Measurements from ENCODE around the gene SMAGP.

The SMAGP gene

DNA sequence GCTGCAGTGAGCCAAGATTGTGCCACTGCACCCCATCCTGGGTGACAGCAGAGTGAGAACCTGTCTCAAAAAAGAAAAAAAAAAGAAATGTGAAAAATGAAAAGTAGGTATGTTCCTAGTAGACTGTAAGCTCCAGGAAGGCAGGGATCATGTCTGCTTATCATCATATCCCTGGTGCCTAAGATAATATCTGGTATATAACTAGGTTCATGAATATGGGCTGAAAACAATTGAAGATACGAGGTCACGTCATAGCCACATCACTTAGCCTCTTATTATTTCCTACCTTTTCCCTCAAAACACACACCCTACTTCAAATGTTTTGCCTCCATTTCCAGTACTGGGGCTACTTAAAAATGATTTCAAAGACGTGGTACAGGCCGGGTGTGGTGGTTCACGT is 55.3 kb downstream of the SMAGP start:
- Histone ChIP-seq H3K4me1 (peaks cover 21% of the 10 kb centered on the region), H3K4me3 (no peak overlapping the region), H3K27me3 (peaks cover 3% of the 10 kb centered on the region; the same call in 1 of the 2 replicates), H3K36me3 (no peaks in the 10 kb centered on the region), H3K4me2 (no peak overlapping the region), H4K20me1 (no peaks in the 10 kb centered on the region), H3K9ac (no peak overlapping the region), H3K9me3 (no peaks in the 10 kb centered on the region), H3K27ac (no peak overlapping the region)
- no peak for TF ChIP-seq Cebpa-rat (IDR thresholded peaks at IDR 0.05)

DNA sequence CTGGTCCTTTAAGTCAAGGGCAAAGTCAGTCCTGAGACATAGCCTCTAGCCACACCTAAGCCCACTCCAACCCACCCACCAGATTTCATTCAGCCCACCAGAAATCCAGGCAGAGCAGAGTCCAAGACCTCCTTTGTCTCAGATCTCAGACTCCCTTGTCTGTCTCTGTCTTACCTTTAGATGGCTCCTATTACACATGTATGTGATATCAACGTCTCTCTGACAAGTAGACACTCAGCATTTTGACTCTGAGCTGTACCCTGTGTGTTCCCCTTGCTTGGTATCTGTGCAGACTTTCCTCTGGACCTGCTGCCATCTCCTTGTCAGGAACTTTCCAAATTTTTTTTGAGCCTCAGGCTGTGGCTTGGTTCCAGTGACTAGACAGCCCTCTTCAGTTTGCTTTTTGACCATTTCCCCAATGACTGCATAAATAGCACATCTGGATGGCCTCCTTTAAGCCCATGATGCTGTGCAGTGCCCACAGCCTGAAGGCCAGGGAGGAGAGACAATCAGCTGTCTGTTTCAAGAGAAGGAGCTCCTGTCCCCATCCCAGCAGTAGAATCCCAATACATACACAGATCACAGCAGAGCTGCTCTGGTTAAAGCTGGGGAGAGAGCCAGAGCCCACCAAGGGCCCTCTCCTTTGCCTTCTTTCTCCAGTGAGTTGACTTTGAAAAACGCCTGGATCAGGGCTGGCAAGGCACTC is 59.4 kb downstream of the SMAGP start:
- Histone ChIP-seq H3K4me1 (no peaks in the 10 kb centered on the region), H3K27me3 (no peaks in the 10 kb centered on the region), H4K20me1 (no peaks in the 10 kb centered on the region), H3K9ac (no peak overlapping the region), H3K27ac (no peak overlapping the region), H3K4me2 (no peak overlapping the region), H3K4me3 (no peak overlapping the region), H3K36me3 (no peaks in the 10 kb centered on the region), H3K9me3 (no peaks in the 10 kb centered on the region)
- no peak for TF ChIP-seq Cebpa-rat (IDR thresholded peaks at IDR 0.05)

- Histone ChIP-seq H3K27ac (no peak overlapping the region), H3K9me3 (no peaks in the 10 kb centered on the region)
- no peak for TF ChIP-seq Cebpa-rat (IDR thresholded peaks at IDR 0.05)
Measured at GRCh38 chr12:51209259-51209658, 61.0 kb downstream of the SMAGP start.

DNA sequence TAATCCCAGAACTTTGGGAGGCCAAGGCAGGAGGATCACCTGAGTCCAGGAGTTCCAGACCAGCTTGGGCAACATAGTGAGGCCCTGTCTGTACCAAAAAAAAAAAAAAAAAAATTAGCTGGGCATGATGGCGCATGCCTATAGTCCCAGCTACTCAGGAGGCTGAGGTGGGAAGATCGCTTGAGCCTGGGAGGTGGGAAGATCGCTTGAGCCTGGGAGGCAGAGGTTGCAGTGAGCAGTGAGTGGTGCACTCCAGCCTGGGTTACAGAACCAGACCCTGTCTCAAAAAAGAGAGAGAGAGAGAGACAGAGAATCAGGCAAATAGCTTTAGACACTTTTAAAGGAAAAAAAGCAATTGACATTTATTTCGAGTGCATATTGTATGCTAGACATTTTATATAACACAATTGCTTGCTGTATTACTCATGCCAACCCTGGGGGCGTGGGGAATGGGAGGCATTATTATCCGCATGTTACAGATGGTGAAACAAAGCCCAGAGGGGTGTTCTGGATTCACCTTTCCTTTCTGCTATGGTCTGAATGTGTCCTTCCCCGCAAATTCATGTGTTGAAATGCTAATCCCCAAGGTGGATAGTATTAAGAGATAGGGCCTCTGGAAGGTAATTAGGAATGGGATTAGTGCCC is 62.1 kb downstream of the SMAGP start:
- TF ChIP-seq Cebpa-rat (IDR thresholded peaks at IDR 0.05), result no peak
- Histone ChIP-seq H3K4me1 (no peaks in the 10 kb centered on the region), H3K36me3 (no peaks in the 10 kb centered on the region), H3K27me3 (no peaks in the 10 kb centered on the region), H3K9me3 (no peaks in the 10 kb centered on the region), H3K27ac (no peak overlapping the region), H3K9ac (no peak overlapping the region), H3K4me2 (no peak overlapping the region), H4K20me1 (no peaks in the 10 kb centered on the region), H3K4me3 (no peak overlapping the region)

More at GRCh38 chr12:51209259-51209658, 61.0 kb downstream of the SMAGP start:
- H3K27me3 ChIP-seq, result no peaks in the 10 kb centered on the region
- H3K4me1 ChIP-seq, result no peaks in the 10 kb centered on the region
- no peaks in the 10 kb centered on the region for H3K36me3 ChIP-seq
- H3K9ac ChIP-seq, result no peak overlapping the region
- no peaks in the 10 kb centered on the region for H4K20me1 ChIP-seq
- no peak overlapping the region for H3K4me3 ChIP-seq
- H3K4me2 ChIP-seq, result no peak overlapping the region

GRCh38 chr12:51205350-51205749 is 64.9 kb downstream of the SMAGP start:
- Histone ChIP-seq H3K4me1 (no peaks in the 10 kb centered on the region), H3K36me3 (no peaks in the 10 kb centered on the region), H3K9me3 (no peaks in the 10 kb centered on the region), H3K4me3 (no peak overlapping the region), H3K9ac (no peak overlapping the region), H4K20me1 (no peaks in the 10 kb centered on the region), H3K27me3 (no peaks in the 10 kb centered on the region), H3K27ac (no peak overlapping the region), H3K4me2 (no peak overlapping the region)
- TF ChIP-seq Cebpa-rat (IDR thresholded peaks at IDR 0.05), result no peak

DNA sequence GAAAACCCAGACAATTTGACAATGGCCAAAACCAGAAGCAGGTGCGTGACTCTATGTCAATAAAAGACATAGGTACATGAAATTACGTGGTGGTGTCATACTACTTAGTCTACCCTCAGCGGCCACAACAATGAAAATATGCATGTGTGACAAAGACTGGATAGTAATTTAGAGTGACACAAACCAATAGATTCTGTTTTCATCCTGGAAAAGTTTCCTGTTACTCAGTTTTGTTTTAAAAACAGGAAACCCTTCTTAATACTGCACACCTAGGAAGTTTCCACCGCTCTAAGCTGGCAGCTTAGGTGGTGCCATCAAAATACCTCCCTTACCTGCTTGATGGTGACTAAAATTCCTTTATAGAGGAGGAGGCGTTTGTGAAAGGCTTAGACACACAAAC is 67.5 kb downstream of the SMAGP start:
- Histone ChIP-seq H3K27me3 (no peaks in the 10 kb centered on the region), H3K4me1 (no peaks in the 10 kb centered on the region), H3K4me3 (no peak overlapping the region), H3K27ac (no peak overlapping the region), H3K9ac (no peak overlapping the region), H3K4me2 (no peak overlapping the region), H3K9me3 (no peaks in the 10 kb centered on the region), H4K20me1 (no peaks in the 10 kb centered on the region), H3K36me3 (no peaks in the 10 kb centered on the region)
- TF ChIP-seq Cebpa-rat (IDR thresholded peaks at IDR 0.05), result no peak

DNA sequence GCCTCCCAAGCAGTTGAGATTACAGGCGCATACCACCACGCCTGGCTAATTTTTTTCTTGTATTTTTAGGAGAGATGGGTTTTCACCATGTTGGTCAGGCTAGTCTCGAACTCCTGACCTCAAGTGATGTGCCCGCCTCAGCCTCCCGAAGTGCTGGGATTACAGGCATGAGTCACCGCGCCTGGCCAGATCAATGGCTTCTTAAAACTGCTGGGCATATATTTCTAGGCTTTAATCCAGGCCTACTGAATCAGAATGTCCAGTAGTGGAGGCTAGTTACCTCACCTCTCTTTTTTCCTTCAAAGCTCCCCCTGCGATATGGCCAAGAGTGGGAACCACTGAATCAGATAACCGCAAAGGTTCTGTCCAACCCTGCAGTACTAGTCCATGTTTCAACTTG is 69.4 kb downstream of the SMAGP start:
- H3K4me3 ChIP-seq, result no peak overlapping the region
- H3K27ac ChIP-seq, result no peak overlapping the region
- H3K4me1 ChIP-seq, result no peaks in the 10 kb centered on the region
- no peaks in the 10 kb centered on the region for H3K27me3 ChIP-seq
- no peaks in the 10 kb centered on the region for H4K20me1 ChIP-seq
- no peak for TF ChIP-seq Cebpa-rat (IDR thresholded peaks at IDR 0.05)
- H3K9me3 ChIP-seq, result no peaks in the 10 kb centered on the region
- no peak overlapping the region for H3K4me2 ChIP-seq
- no peaks in the 10 kb centered on the region for H3K36me3 ChIP-seq
- no peak overlapping the region for H3K9ac ChIP-seq

- H3K27me3 ChIP-seq, result no peaks in the 10 kb centered on the region
- no peak overlapping the region for H3K27ac ChIP-seq
- H3K9me3 ChIP-seq, result no peaks in the 10 kb centered on the region
- no peaks in the 10 kb centered on the region for H3K36me3 ChIP-seq
- no peak overlapping the region for H3K4me3 ChIP-seq
- no peaks in the 10 kb centered on the region for H3K4me1 ChIP-seq
- TF ChIP-seq Cebpa-rat (IDR thresholded peaks at IDR 0.05), result no peak
- no peak overlapping the region for H3K9ac ChIP-seq
- H4K20me1 ChIP-seq, result no peaks in the 10 kb centered on the region
- no peak overlapping the region for H3K4me2 ChIP-seq
Measured at GRCh38 chr12:51200156-51200555, 70.1 kb downstream of the SMAGP start.

- H3K4me3 ChIP-seq, result no peak overlapping the region
- H3K4me1 ChIP-seq, result no peaks in the 10 kb centered on the region
- H3K27me3 ChIP-seq, result no peaks in the 10 kb centered on the region
- no peak overlapping the region for H3K27ac ChIP-seq
- TF ChIP-seq Cebpa-rat (IDR thresholded peaks at IDR 0.05), result no peak
- no peak overlapping the region for H3K9ac ChIP-seq
- no peaks in the 10 kb centered on the region for H3K36me3 ChIP-seq
- no peak overlapping the region for H3K4me2 ChIP-seq
- no peaks in the 10 kb centered on the region for H4K20me1 ChIP-seq
- H3K9me3 ChIP-seq, result no peaks in the 10 kb centered on the region
Measured at GRCh38 chr12:51199366-51199945, 70.8 kb downstream of the SMAGP start.

DNA sequence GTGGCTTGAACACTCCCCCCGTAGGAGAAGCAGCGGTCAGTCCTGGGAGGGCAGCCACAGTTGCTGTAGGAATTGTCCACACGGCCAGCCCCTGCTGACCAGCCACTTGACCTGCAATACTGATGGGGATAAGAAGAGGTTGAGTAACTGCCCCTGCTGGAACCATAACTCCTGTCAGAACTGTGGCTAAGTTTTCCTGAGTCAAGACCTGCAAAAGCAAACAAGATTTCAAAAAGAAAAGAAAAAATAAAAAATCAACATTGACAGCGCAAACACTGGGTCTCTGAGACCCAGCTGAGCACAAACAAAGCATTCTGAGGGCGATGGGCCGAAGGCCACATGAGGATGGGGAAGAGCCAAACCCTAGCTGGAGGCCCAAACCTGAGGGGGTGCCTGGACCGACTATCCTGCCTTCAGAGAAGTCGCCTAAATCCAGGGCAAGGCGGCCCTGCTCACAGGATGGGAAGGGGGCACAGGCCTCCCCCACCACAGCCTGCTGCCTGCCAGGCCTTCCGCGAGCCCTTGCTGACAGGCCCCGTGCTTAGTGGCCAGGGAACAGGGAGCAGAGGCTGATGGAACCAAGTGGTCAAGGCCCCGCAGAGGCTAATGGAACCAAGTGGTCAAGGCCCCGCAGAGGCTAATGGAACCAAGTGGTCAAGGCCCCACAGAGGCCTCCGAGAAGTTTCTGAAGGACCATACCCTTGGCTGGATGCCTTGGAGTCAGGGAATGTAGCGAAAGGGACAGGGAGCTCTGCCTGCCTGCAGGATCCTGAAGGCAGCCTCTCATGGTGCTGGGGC is 71.4 kb downstream of the SMAGP start:
- no peaks in the 10 kb centered on the region for H3K36me3 ChIP-seq
- no peak for TF ChIP-seq Cebpa-rat (IDR thresholded peaks at IDR 0.05)
- H3K4me1 ChIP-seq, result no peaks in the 10 kb centered on the region
- H3K9me3 ChIP-seq, result no peaks in the 10 kb centered on the region
- no peak overlapping the region for H3K9ac ChIP-seq
- H3K27me3 ChIP-seq, result no peaks in the 10 kb centered on the region
- no peak overlapping the region for H3K4me2 ChIP-seq
- no peak overlapping the region for H3K27ac ChIP-seq
- H3K4me3 ChIP-seq, result no peak overlapping the region
- no peaks in the 10 kb centered on the region for H4K20me1 ChIP-seq

Data from BLaER1 (cell line).